Adipose tissue (tissue), 3 donors: ENCODE data around the gene PEX19. TPM values are rescaled to one million over a fixed set of nuclear protein-coding genes. Genes with fewer than 3 reads are reported as not detected.

Experiments
- H3K27ac ChIP-seq: one replicate; pipeline ENCODE4 v1.5.1; 2013; ENCODE audit warnings: low read depth, low read length
- WGBS, 3 donors: extraction: QIAGEN DNeasy Blood & Tissue Kit; methylation state at CpG; one replicate each; pipeline ENCODE4 v1.1.7; 2013; 5-methylcytosine and 5-hydroxymethylcytosine counted together
- polyA plus RNA-seq, 3 donors: library from polyadenylated mRNA; stranded (reverse); fragments of 200-250 nt; gene quantifications; one replicate each; pipeline ENCODE4 v1.2.3, GENCODE V29; 2013
- donor health status: healthy with polysubstance abuse.
- donor health status: Bipolar disorder and iron deficiency.
- donor health status: healthy.

PEX19 gene
- polyA plus RNA-seq, 3 donors, result 24.7 to 135 (median 56.0) TPM

DNA sequence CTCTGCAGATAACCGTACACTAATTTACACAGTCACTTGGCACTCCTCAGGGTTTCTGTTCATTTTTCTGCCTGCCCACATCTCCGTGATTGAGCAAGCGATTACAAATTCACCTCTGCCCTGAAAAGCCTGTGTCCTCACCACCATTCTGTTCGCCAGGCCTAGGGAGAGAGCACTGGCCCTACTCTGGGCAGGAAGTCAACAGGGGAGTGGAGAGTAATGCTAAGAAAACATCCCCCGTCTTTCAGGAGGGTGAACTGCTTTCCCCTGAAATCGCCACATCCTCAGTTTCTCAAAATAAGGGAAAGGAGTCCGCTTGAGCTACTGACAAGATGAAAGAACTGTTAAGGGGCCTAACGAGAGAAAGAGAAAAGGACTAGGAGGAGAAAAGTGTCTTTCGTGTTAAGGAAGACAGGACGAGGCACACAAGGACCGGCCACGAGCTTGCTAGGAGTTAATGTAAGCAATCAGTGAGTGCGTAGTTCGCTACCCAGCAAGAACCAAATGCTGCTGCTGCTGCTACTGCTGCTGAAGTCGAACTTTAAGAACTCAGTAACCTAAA, 632 bp downstream of the PEX19 start:
- no peak overlapping the region for H3K27ac ChIP-seq
- WGBS, 3 donors, result 1% methylated on average over 15 of the region's 15 CpGs

DNA sequence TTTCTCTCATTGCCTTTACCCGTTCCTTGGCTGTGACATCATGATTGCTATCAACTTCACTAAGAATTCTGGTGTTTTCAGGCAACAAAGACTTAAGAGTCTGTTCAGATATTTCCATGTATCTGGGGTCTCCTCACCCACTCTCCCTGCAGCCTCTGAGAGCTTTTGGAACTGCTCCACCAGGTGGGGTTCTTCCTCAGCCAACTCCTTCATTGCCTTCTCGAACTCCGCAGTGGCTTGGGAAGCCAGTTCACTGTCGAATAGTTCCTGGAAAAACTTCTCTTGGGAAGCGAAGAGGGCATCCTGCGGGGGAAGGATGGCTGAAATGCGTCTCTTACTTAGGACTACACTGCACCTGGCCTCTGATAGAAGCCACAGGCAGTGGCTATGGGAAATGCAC, 2.1 kb downstream of the PEX19 start:
- no peak overlapping the region for H3K27ac ChIP-seq
- 89 to 90% (median 89%) methylated on average over 7 of the region's 7 CpGs for WGBS, 3 donors

DNA sequence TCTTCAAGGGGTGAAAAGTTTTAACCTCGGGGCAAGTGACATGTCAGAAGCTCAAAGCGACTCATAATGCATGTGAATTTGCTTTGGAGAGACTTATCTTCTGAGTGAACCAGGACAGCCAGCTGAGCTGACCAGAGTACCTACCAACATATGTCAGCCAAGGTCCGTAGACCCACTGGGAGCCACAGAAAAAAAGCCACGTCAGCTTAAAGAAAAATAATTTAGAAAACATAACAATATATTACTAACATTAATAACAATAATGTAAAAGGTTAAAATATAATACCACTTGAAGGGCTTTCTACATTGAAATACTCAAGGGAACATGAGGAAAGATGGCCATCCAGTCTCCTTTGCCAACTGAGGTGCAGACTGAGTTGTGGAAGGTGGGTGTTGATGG, 6.9 kb downstream of the PEX19 start:
- no peak overlapping the region for H3K27ac ChIP-seq
- 88 to 91% (median 88%) methylated on average over 4 of the region's 4 CpGs for WGBS, 3 donors

DNA sequence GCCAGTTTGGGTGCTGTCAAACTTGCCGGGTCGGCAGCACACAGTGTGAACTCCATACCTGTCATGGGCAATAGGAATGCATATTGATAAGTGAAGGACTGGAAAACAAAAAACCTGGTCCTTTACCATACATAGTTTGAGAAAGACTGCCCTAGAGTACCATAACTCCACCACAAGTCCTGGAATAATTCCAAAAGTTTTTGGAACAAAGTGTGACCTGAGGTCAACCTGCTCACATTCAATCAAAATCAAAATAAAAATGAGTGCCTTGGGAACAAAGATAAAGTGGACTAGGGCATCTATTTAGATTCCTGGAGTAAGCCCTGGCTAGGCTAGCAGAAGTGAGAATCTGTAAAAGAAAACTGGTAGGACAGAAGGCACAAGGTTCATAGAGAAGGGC, 7.6 kb downstream of the PEX19 start:
- 78 to 89% (median 80%) methylated on average over 2 of the region's 2 CpGs for WGBS, 3 donors

DNA sequence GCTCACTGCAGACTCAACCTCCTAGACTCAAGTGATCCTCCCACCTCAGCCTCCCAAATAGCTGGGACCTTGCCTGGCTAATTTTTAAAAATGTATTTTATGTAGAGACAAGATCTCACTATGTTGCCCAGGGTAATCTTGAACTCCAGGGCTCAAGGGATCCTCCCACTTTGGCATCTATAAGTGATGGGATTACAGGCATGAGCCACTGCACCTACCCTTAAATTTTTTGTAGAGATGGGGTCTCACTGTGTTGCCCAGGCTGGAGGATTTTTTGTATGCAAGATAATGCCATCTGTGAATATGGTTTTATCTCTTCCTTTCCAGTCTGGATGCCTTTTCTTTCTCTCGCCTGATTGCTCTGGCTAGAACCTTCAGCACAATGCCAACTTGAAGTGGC, 13.9 kb downstream of the PEX19 start:
- no peak overlapping the region for H3K27ac ChIP-seq
- WGBS, 3 donors, result 88 to 100% (median 97%) methylated on average over 1 of the region's 1 CpG

More for the DNA sequence above, 7.6 kb downstream of the PEX19 start:
- H3K27ac ChIP-seq, result no peak overlapping the region

DNA sequence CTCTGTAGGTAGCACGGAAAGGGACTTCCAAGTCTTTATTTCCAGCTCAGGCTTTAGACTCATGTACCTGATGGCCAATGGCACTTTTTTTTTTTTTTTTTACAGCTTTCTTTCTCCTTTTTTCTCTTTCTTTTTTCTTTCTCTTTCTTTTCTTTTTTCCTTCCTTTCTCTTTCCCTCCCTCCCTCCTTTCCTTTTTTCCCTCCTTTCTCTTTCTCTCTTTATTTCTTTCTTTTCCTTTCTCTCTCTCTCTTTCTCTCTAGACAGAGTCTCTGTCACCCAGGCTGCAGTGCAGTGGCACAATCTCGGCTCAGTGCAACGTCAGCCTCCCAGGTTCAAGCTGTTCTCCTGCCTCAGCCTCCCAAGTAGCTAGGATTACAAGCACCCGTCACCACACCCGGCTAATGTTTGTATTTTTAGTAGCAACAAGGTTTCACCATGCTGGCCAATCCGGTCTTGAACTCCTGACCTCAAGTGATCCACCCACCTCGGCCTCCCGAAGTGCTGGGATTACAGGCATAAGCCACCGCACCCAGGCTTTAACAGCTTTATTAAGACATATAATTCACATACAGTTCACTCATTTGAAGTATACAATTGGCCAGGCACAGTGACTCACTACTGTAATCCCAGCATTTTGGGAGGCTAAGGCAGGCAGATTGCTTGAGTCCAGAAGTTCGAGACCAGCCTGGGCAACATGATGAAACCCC, 17.5 kb downstream of the PEX19 start:
- H3K27ac ChIP-seq, result no peak overlapping the region
- WGBS, 3 donors, result 81 to 86% (median 85%) methylated on average over 9 to 10 of the region's 10 CpGs

DNA sequence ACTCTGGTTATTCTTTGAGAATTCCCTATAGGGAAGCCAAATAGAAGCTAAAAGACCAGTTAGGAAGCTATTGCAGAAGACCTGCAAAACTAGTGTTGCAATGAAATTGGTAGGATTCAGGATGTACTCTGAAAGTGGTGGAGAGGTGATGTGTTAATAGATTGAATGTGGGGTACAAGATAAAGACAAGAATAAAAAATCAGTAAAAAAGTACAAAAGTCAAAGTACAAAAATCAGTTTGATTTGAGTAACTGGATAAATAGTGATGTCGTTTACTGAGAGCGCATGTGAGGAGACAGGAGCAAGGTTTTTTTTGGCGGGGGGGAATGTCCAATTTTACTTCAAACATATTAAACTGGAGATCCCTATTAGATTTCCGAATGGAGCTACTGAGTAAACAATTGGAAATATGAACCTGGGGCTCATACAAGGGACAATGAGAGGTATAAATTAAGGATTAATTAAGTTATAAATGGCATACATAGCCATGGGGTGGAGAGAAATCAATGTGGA, 20.1 kb downstream of the PEX19 start:
- 70 to 91% (median 87%) methylated on average over 4 of the region's 4 CpGs for WGBS, 3 donors
- H3K27ac ChIP-seq, result no peak overlapping the region

DNA sequence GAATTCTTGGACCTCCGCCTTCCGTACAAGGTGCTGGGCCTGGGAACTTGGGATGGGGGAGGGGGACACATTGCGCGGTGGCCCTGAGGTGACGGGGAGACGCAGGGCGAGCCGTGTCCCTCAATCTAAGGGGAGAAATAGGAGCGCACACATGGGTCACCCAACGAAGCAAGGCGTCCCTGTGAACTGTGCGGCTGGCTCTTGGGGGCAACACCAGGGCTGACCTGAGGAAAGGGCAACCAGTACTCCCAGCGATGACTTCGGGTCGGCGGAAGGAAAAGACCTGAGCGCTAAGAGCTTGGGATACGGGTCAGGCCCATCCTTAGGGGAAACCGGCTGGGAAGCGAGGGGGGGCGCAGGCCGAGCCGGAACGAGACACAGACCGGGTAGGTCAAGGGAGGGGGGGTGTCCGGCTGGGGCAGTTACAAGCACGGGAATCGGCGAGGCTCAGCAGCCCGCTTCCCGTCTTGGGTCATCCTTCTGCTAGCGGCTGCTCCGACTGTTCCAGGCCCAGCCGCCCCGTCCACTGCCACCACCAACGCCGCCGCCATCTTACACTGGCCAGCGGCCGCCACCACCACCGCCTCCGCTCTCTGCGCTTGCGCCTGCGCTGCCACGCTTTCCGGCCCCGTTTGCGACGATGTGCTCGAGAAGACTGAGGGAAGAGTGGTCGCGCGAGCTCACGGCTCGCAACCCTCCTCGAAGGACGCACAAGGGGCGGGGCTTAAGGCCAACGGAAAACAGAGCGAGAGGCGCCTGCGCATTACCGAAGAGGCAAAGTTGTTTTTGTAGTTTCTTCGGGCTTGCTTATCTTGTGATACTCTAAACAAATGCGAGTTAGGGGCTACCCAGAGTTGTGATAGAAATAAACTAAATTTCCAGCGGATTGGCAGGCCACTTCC, 22.8 kb downstream of the PEX19 start, which contains the start of gene DCAF8:
TSS of gene DCAF8 (minus strand) at position 657 of the 902 bp plus-strand sequence. CDS start 18,541 bp downstream, outside the sequence.
- H3K27ac ChIP-seq, result peak within 1 kb of the TSS; percentile 34
- 0 to 1% (median 1%) methylated on average over 66 to 67 of the region's 67 CpGs for WGBS, 3 donors

DNA sequence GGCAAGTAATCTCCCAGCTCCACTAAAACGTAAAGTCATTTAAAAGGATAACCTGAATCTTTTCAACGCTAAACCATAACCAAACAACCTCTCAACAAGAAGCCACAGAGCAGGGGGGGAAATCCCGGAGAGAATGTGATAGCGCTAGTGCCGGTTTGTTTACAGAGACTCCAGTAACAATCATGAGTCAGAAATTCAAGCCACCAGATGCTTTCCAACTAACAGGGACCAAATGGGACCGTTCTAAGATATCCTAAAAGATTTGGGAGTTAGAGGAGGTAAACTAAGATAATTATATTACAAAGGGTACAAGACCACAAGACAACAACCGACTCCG, 23.4 kb downstream of the PEX19 start:
- peak overlapping the region; percentile 34 for H3K27ac ChIP-seq
- 0 to 1% (median 0%) methylated on average over 8 of the region's 8 CpGs for WGBS, 3 donors

DNA sequence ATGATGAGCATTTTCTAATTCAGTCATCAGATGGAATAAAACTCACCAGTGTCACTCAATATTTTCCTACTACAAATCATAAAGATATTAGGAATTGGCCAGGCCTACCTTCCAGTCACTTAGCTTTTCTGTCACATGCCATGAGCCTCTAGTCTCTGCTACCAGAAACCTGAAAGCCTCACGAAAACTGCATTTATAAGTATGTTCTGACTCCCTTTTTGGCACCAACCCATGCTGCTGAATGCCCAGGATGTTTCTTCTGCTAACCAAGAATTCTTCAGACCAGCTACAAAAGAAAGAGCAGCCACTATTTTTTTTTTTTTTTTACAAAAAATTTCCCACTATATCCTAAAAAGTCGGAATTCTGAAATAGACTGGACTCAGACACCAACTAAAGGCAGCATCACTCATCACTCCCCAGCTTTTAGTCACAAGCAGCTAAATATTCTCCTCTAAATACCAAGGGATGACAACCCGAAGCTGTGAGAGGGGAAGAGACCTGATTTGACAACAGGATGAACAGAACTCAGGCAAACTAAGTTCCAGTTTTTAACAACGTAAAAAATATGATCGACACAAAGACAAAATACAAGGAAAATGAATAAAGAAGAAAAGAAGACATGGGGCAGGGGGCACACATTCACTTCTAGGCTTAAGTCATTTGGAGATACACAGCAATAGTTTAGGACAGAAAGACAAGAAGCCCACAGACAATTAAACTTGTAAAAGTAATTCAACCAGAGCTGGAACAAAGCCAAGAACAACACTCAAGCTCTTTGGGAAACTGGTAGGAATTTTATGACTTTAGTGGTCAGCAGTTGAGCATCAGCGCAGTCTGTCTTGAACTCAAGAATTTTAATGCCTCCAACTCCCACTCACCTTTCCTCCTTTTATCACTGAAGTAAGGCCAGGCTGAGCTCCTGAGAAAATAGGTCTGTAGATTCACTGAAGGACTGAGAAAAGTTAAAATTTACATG, 24.2 kb downstream of the PEX19 start:
- no peak overlapping the region for H3K27ac ChIP-seq
- 35 to 40% (median 40%) methylated on average over 6 of the region's 6 CpGs for WGBS, 3 donors

DNA sequence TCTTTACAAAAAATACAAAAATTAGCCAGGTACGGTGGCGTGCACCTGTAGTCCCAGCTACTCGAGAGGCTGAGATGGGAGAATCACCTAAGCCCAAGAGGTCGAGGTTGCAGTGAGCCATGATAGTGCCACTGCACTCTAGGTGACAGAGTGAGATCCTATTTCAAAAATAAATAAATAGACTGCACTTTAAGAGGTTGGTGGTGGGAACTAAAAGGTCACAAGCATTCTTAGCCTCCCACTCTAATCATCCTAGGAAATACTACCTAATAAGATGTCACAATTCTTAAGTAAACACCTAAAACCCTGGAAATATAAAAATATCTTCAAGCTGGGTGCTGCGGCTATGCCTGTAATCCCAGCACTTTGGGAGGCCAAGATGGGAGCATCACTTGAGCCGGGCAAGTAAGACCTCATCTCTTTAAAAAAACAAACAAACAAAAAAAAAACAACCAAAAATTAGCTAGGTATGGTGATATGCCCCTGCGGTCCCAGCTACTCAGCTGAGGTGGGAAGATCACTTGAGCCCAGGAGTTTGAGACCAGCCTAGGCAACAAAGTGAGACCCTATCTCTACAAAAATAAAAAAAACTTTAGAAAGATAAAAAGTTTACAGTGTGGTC, 26.6 kb downstream of the PEX19 start:
- no peak overlapping the region for H3K27ac ChIP-seq
- 96 to 97% (median 96%) methylated on average over 7 of the region's 7 CpGs for WGBS, 3 donors

DNA sequence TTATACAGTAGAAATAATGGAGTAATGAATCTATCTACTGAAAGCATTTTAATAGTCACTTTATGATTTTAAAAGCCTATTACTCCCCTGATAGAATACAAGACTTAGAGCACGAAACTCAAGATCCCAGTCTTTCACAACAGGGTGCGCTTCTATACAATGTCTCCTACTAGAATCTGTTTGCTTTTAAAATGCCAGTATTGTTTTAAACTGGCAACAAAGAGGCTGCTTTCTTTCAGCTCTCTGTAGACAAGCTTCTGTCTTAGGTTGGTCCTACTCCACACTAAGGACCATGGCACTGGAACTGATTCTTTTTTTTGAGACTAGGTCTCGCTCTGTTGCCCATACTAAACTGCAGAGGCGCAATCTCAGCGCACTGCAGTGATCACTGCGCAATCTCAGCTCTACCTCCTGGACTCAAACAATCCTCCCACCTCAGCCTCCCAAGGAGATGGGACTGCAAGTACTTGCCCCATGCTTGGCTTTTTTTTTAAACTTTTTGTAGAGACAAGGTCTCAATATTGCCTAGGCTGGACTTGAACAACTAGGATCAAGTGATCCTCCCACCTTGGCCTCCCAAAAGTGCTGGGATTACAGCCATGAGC, 27.4 kb downstream of the PEX19 start:
- no peak overlapping the region for H3K27ac ChIP-seq
- 93 to 97% (median 93%) methylated on average over 6 of the region's 6 CpGs for WGBS, 3 donors

DNA sequence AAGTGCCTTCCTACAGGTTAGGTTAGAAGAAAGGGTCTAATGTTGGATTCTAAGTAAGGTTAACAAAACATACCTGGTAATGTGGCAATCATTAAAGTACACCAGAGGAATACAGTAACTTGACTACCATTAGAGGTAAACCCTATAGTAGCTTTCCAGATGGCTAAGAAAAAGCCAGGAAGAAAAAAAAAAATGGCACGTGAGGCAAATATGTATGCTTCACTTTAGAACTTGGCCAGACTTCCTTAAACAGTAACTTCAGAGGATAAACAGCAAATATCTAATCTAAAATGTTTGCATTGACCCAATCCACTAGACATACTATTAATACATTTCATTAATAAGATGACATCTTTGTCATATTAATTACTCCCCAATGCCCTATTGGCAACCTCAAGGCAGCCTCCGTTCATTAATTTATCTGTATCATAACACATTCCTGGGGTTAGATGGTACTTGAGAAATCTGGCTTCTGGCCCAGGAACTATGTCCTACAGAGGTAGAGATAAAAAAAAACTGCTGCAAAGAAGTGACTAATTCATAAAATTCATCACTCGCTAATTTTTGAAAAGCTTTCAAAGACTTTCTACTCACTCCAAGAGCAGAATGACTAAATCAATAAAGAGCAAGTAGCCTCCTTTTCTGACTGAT, 28.4 kb downstream of the PEX19 start:
- 13 to 38% (median 33%) methylated on average over 3 of the region's 3 CpGs for WGBS, 3 donors
- no peak overlapping the region for H3K27ac ChIP-seq

DNA sequence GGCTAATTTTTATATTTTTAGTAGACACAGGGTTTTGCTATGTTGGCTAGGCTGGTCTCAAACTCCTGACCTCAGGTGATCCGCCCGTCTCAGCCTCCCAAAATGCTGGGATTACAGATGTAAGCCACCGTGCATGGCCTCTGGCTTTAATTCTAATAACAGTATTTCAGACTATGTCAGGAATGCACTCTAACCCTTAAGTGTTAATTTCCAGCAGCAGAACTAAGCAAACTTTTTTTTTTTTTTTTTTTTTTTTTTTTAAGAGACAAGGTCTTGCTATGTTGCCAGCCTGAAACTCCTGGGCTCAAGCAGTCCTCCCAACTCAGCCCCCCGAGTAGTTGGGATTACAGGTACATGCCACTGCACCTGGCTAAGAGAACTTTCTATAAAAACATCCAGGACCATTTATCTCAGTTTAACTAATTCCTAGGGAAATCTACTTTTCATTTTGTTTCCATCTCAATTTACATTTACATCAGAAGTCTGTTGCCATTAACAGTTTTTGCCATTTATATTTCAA, 29.1 kb downstream of the PEX19 start:
- WGBS, 3 donors, result 87 to 92% (median 92%) methylated on average over 4 of the region's 4 CpGs
- no peak overlapping the region for H3K27ac ChIP-seq

DNA sequence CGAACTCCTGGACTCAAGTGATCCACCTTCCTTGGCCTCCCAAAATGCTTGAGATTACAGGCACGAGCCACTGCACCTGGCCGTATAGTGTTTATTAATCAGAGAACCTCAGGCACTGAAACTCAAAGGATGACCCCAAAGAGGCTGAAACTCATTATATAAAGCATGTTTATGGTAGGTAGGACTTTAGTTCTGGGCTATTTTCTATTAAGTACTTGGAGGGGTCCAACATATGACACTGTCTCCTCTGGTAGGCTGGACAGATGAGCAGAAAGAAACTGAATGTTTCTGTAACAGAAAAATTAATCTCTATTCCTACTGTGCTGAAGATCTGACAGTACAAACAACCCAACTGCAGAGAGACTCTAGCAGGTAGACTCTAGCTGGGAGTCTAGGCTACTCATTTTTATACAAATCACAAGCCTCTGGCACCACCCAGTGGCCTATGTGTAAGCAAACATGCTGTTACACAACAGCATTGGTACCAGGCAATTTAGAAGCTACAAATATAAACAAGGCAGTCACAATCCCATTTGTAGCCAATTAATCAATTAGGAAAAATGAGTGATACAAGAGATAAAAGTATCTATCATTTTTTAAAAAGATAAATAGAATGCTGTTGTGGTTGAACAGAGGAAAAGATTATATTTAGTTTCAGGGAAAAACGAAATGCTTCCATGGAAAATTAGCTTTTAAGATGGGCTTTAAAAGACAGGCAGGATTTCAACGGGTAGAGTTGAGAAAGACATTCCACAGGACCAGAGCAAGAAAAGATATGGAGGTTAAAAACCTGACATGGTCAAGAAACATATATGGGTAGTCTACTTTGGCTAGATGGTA, 33.0 kb downstream of the PEX19 start:
- H3K27ac ChIP-seq, result no peak overlapping the region
- 62 to 79% (median 76%) methylated on average over 5 of the region's 5 CpGs for WGBS, 3 donors

DNA sequence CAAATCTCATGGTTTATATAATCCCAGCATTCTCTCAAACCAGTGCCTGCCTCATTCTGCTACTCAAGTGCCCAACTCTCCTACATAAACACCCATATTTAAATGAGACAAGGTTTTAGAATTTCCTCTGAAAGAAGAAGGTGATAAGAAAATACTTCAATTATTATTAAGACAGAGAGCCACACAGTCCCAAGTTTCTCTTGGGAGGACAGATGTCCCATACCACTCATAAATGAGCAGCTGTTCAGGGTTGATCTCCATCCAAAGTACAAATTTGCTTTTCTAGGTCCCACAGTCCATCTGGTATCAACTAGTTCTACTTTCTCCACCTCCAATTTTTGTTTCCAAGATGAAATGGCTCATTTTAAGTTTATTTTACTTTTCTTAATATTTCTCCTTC, 33.9 kb downstream of the PEX19 start:
- H3K27ac ChIP-seq, result no peak overlapping the region
